Measurements from ENCODE around the gene SELENOI.
"Not testable (repeated sequence)": the region's sequence is repeated elsewhere in the genome, so short reads cannot be mapped to it uniquely, and the experiment has no call there.

The SELENOI gene

GRCh38 chr2:26309921-26310320 lies 36.0 kb upstream of the SELENOI start:
- H3K36me3 ChIP-seq (ENCODE audit: control insufficient read depth, insufficient read depth, low read length), result 0 out of 2 replicates have a peak, but pooled peaks cover 2% of the 10 kb centered on the region
- no peak overlapping the region for H3K4me3 ChIP-seq (ENCODE audit: low read length)
- no peak overlapping the region for H3K27ac ChIP-seq (ENCODE audit: low read length)
- no peaks in the 10 kb centered on the region for H3K4me1 ChIP-seq (ENCODE audit: control insufficient read depth, insufficient read depth, low read length)
- no peak for DNase-seq (ENCODE audit: low read depth, low spot score)
- H3K27me3 ChIP-seq (ENCODE audit: control insufficient read depth, insufficient read depth, low read length), result no peaks in the 10 kb centered on the region
- WGBS (ENCODE audit: insufficient coverage, insufficient read length), result no CpG with 5 or more reads among the region's 10 CpGs
- no peaks in the 10 kb centered on the region for H3K9me3 ChIP-seq (ENCODE audit: control insufficient read depth, insufficient read depth, low read length)

- H3K9me3 ChIP-seq (ENCODE audit: control insufficient read depth, insufficient read depth, low read length), result no peaks in the 10 kb centered on the region
- no CpG with 5 or more reads among the region's 9 CpGs for WGBS (ENCODE audit: insufficient coverage, insufficient read length)
- H3K4me1 ChIP-seq (ENCODE audit: control insufficient read depth, insufficient read depth, low read length), result no peaks in the 10 kb centered on the region
- DNase-seq (ENCODE audit: low read depth, low spot score), result no peak
- H3K27me3 ChIP-seq (ENCODE audit: control insufficient read depth, insufficient read depth, low read length), result no peaks in the 10 kb centered on the region
- H3K36me3 ChIP-seq (ENCODE audit: control insufficient read depth, insufficient read depth, low read length), result 0 out of 2 replicates have a peak, but pooled peaks cover 2% of the 10 kb centered on the region
- H3K27ac ChIP-seq (ENCODE audit: low read length), result no peak overlapping the region
- no peak overlapping the region for H3K4me3 ChIP-seq (ENCODE audit: low read length)
Observed at GRCh38 chr2:26312471-26312870, 33.5 kb upstream of the SELENOI start.

DNA sequence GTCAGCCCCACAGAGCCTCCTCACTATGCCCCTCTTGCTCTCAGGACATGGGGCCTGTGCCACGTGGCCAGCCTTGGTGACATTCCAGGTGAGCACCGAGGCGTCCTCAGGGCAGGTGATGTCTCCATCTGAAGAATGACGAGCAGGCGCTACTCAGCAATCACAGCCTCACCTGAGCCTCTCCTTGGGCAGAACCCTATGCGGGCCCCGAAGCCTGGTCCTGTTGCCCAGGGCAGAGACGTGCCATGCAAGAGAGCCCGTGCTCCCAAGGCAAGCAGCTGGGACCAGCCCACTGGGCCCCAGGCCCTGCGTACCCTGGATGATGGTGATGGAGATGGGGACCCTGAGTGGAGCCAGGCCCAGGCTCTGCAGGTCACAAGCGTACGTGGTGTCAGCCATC lies 32.5 kb upstream of the SELENOI start:
- no peaks in the 10 kb centered on the region for H3K27me3 ChIP-seq (ENCODE audit: control insufficient read depth, insufficient read depth, low read length)
- DNase-seq (ENCODE audit: low read depth, low spot score), result no peak
- no peaks in the 10 kb centered on the region for H3K9me3 ChIP-seq (ENCODE audit: control insufficient read depth, insufficient read depth, low read length)
- no peak overlapping the region for H3K27ac ChIP-seq (ENCODE audit: low read length)
- H3K4me3 ChIP-seq (ENCODE audit: low read length), result no peak overlapping the region
- 0 out of 2 replicates have a peak, but pooled peaks cover 2% of the 10 kb centered on the region for H3K36me3 ChIP-seq (ENCODE audit: control insufficient read depth, insufficient read depth, low read length)
- H3K4me1 ChIP-seq (ENCODE audit: control insufficient read depth, insufficient read depth, low read length), result no peaks in the 10 kb centered on the region
- no CpG with 5 or more reads among the region's 12 CpGs for WGBS (ENCODE audit: insufficient coverage, insufficient read length)

DNA sequence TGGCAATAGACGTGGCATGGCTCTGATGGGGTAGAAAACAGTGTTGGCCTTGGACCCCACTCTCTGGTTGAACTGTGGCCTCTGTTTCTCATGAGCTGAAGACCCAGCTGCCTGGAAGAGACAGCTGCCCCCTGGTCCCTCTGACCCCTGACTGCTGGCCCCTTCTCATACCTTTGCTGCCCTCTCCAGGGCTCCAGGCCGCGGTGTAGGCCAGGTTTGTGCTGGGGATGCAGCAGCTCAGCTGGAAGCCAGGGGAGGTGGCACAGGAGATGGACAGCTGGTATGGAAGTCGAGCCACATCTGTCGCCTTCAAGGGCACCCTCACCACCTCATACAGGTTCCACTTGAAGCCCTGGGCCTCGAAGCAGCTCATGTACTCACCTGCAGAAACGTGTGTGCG lies 31.7 kb upstream of the SELENOI start:
- WGBS (ENCODE audit: insufficient coverage, insufficient read length), result no CpG with 5 or more reads among the region's 8 CpGs
- no peak for DNase-seq (ENCODE audit: low read depth, low spot score)

GRCh38 chr2:26316041-26316440 lies 29.9 kb upstream of the SELENOI start:
- Histone ChIP-seq H3K27me3 (ENCODE audit: control insufficient read depth, insufficient read depth, low read length) (no peaks in the 10 kb centered on the region), H3K36me3 (ENCODE audit: control insufficient read depth, insufficient read depth, low read length) (0 out of 2 replicates have a peak, but pooled peaks cover 2% of the 10 kb centered on the region), H3K4me1 (ENCODE audit: control insufficient read depth, insufficient read depth, low read length) (0 out of 2 replicates have a peak, but pooled peaks cover 1% of the 10 kb centered on the region), H3K4me3 (ENCODE audit: low read length) (no peak overlapping the region), H3K9me3 (ENCODE audit: control insufficient read depth, insufficient read depth, low read length) (no peaks in the 10 kb centered on the region), H3K27ac (ENCODE audit: low read length) (no peak overlapping the region)
- WGBS (ENCODE audit: insufficient coverage, insufficient read length), result no CpG with 5 or more reads among the region's 2 CpGs
- DNase-seq (ENCODE audit: low read depth, low spot score), result no peak

More for the DNA sequence above, 31.7 kb upstream of the SELENOI start:
- H3K4me1 ChIP-seq (ENCODE audit: control insufficient read depth, insufficient read depth, low read length), result 0 out of 2 replicates have a peak, but pooled peaks cover 1% of the 10 kb centered on the region
- H3K36me3 ChIP-seq (ENCODE audit: control insufficient read depth, insufficient read depth, low read length), result 0 out of 2 replicates have a peak, but pooled peaks cover 2% of the 10 kb centered on the region
- H3K4me3 ChIP-seq (ENCODE audit: low read length), result no peak overlapping the region
- H3K9me3 ChIP-seq (ENCODE audit: control insufficient read depth, insufficient read depth, low read length), result no peaks in the 10 kb centered on the region
- no peaks in the 10 kb centered on the region for H3K27me3 ChIP-seq (ENCODE audit: control insufficient read depth, insufficient read depth, low read length)
- no peak overlapping the region for H3K27ac ChIP-seq (ENCODE audit: low read length)

DNA sequence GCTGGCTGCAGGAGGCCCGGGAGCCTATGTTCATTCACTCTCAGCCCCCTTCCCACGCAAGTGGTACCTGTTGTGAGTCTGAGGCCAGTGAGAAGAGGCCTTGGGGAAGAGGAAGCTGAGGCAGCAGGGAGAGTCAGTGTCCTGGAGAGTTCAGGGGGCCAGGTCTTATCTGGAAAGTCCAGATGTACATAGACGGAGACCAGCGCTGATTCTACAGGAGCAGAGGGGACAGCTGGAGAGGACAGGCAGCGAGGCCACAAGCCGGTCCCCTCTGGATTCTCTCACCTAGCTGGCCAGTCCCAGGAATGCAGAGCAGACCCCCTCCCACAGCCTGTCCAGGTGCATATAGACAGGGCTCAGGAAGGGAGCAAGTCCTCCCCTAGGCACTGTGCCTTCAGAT lies 29.1 kb upstream of the SELENOI start:
- whole genome bisulfite sequencing (ENCODE audit: insufficient coverage, insufficient read length), result no CpG with 5 or more reads among the region's 6 CpGs
- Histone ChIP-seq H3K27me3 (ENCODE audit: control insufficient read depth, insufficient read depth, low read length) (no peaks in the 10 kb centered on the region), H3K36me3 (ENCODE audit: control insufficient read depth, insufficient read depth, low read length) (0 out of 2 replicates have a peak, but pooled peaks cover 2% of the 10 kb centered on the region), H3K27ac (ENCODE audit: low read length) (no peak overlapping the region), H3K4me3 (ENCODE audit: low read length) (no peak overlapping the region), H3K4me1 (ENCODE audit: control insufficient read depth, insufficient read depth, low read length) (0 out of 2 replicates have a peak, but pooled peaks cover 1% of the 10 kb centered on the region), H3K9me3 (ENCODE audit: control insufficient read depth, insufficient read depth, low read length) (no peaks in the 10 kb centered on the region)
- no peak for DNase-seq (ENCODE audit: low read depth, low spot score)

- WGBS (ENCODE audit: insufficient coverage, insufficient read length), result no CpG with 5 or more reads among the region's 8 CpGs
- Histone ChIP-seq H3K36me3 (ENCODE audit: control insufficient read depth, insufficient read depth, low read length) (0 out of 2 replicates have a peak, but pooled peaks cover 2% of the 10 kb centered on the region), H3K9me3 (ENCODE audit: control insufficient read depth, insufficient read depth, low read length) (no peaks in the 10 kb centered on the region), H3K27ac (ENCODE audit: low read length) (no peak overlapping the region), H3K4me1 (ENCODE audit: control insufficient read depth, insufficient read depth, low read length) (0 out of 2 replicates have a peak, but pooled peaks cover 1% of the 10 kb centered on the region), H3K4me3 (ENCODE audit: low read length) (no peak overlapping the region), H3K27me3 (ENCODE audit: control insufficient read depth, insufficient read depth, low read length) (no peaks in the 10 kb centered on the region)
- DNase-seq (ENCODE audit: low read depth, low spot score), result no peak
Observed at GRCh38 chr2:26317377-26318105, 28.4 kb upstream of the SELENOI start.

DNA sequence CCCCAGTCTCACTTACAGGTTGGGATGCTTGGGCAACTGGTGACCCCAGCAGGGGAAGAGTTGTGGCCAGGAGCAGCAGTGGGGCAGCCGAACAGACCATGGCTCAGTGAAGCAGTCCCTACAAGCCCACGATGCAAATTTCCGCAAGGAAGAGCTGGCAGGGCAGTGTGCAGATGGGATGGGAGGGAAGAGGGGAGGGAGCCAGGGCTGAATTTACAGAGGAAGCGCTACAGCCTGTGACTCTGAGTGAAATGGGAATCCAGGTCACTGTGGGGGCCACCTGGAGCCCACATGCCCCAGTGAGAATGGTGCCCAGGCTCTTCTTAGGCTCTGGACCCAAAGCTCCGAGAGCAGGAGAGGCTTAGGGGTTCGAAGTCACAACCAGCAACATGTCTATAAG lies 27.0 kb upstream of the SELENOI start:
- H3K27ac ChIP-seq (ENCODE audit: low read length), result no peak overlapping the region
- H3K9me3 ChIP-seq (ENCODE audit: control insufficient read depth, insufficient read depth, low read length), result no peaks in the 10 kb centered on the region
- 0 out of 2 replicates have a peak, but pooled peaks cover 1% of the 10 kb centered on the region for H3K4me1 ChIP-seq (ENCODE audit: control insufficient read depth, insufficient read depth, low read length)
- DNase-seq (ENCODE audit: low read depth, low spot score), result no peak
- no peak overlapping the region for H3K4me3 ChIP-seq (ENCODE audit: low read length)
- no peaks in the 10 kb centered on the region for H3K27me3 ChIP-seq (ENCODE audit: control insufficient read depth, insufficient read depth, low read length)
- WGBS (ENCODE audit: insufficient coverage, insufficient read length), result no CpG with 5 or more reads among the region's 6 CpGs
- no peaks in the 10 kb centered on the region for H3K36me3 ChIP-seq (ENCODE audit: control insufficient read depth, insufficient read depth, low read length)

DNA sequence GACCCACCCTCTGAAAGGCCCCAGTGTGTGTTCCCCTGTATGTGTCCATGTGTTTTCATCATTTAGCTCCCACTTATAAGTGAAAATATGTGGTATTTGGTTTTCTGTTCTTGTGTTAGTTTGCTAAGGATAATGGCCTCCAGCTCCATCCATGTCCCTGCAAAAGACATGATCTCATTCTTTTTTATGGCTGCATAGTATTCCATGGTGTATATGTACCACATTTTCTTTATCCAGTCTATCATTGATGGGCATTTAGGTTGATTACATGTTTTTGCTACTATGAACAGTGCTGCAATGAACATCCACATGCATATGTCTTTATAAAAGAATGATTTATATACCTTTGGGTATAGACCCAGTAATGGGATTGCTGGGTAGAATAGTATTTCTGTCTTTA lies 21.5 kb upstream of the SELENOI start:
- H3K36me3 ChIP-seq (ENCODE audit: control insufficient read depth, insufficient read depth, low read length); H3K9me3 ChIP-seq (ENCODE audit: control insufficient read depth, insufficient read depth, low read length); H3K27me3 ChIP-seq (ENCODE audit: control insufficient read depth, insufficient read depth, low read length); DNase-seq (ENCODE audit: low read depth, low spot score); H3K27ac ChIP-seq (ENCODE audit: low read length); H3K4me1 ChIP-seq (ENCODE audit: control insufficient read depth, insufficient read depth, low read length); H3K4me3 ChIP-seq (ENCODE audit: low read length): not testable (repeated sequence)

GRCh38 chr2:26324903-26325302 lies 21.0 kb upstream of the SELENOI start:
- H3K27ac ChIP-seq (ENCODE audit: low read length), result no peak overlapping the region
- DNase-seq (ENCODE audit: low read depth, low spot score), result no peak
- H3K4me3 ChIP-seq (ENCODE audit: low read length), result no peak overlapping the region
- H3K27me3 ChIP-seq (ENCODE audit: control insufficient read depth, insufficient read depth, low read length), result no peaks in the 10 kb centered on the region
- no peaks in the 10 kb centered on the region for H3K9me3 ChIP-seq (ENCODE audit: control insufficient read depth, insufficient read depth, low read length)
- no peaks in the 10 kb centered on the region for H3K4me1 ChIP-seq (ENCODE audit: control insufficient read depth, insufficient read depth, low read length)
- WGBS (ENCODE audit: insufficient coverage, insufficient read length), result no CpG with 5 or more reads among the region's 3 CpGs
- H3K36me3 ChIP-seq (ENCODE audit: control insufficient read depth, insufficient read depth, low read length), result no peaks in the 10 kb centered on the region

- Histone ChIP-seq H3K27ac (ENCODE audit: low read length) (no peak overlapping the region), H3K27me3 (ENCODE audit: control insufficient read depth, insufficient read depth, low read length) (no peaks in the 10 kb centered on the region), H3K36me3 (ENCODE audit: control insufficient read depth, insufficient read depth, low read length) (no peaks in the 10 kb centered on the region), H3K9me3 (ENCODE audit: control insufficient read depth, insufficient read depth, low read length) (no peaks in the 10 kb centered on the region), H3K4me3 (ENCODE audit: low read length) (no peak overlapping the region), H3K4me1 (ENCODE audit: control insufficient read depth, insufficient read depth, low read length) (no peaks in the 10 kb centered on the region)
- no CpG with 5 or more reads among the region's 4 CpGs for WGBS (ENCODE audit: insufficient coverage, insufficient read length)
- DNase-seq (ENCODE audit: low read depth, low spot score), result no peak
Observed at GRCh38 chr2:26325851-26326250, 20.1 kb upstream of the SELENOI start.
